ENCODE measurements around the gene STK17A. TPM values are rescaled to one million over a fixed set of nuclear protein-coding genes. Genes with fewer than 3 reads are reported as not detected.
A peak's percentile ranks its signal among the peaks of the same experiment; 100 is the strongest.

The STK17A gene
- total RNA-seq, 3 donors from 2014 or later (not counting 1 experiment from before 2014, with no cell fraction given), result 92.9 to 135 (median 111) TPM

DNA sequence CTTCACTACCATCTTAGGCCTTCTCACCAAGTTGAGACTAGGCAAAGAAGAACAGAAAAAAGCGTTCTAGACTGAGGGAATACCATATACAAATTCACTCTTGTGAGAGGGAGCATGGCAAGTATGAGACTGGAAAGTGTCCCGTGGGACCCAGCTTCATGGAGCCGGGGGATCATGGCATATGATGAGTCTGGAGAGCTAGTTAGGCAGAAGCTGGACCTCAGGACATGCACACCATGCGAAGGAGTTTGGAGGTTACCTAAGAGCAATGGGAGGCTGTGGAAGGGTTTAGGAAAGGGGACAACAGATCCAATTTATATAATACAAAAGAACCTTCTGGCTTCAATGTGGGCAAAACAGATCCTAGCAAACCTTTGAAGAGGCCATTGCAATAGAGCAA is 34.1 kb downstream of the STK17A start:
- Mint-ChIP-seq H3K27ac (no peak overlapping the region), H3K9me3 (no peaks in the 10 kb centered on the region), H3K4me3 (no peak overlapping the region), H3K4me1 (peaks cover 44 to 53% of the 10 kb centered on the region in 2 donors), H3K27me3 (ENCODE audit: low read depth in 2 of 2) (no peaks in the 10 kb centered on the region), H3K36me3 (peaks cover 7% of the 10 kb centered on the region)
- Histone ChIP-seq H3K27me3 (ENCODE audit: control insufficient read depth, insufficient read depth, low read length) (no peaks in the 10 kb centered on the region), H3K9me3 (ENCODE audit: control insufficient read depth, insufficient read depth, low read length) (no peaks in the 10 kb centered on the region), H3K4me1 (ENCODE audit: control insufficient read depth, insufficient read depth, low read length) (peaks cover 44% of the 10 kb centered on the region), H3K4me3 (ENCODE audit: low read length) (no peak overlapping the region), H3K36me3 (ENCODE audit: control insufficient read depth, insufficient read depth, low read length) (peaks cover 76% of the 10 kb centered on the region), H3K27ac (ENCODE audit: low read length) (no peak overlapping the region)
- ATAC-seq (no peak), DNase-seq (no peak)
- intact Hi-C loops (cut with micrococcal nuclease), result no loop called here
- TF ChIP-seq, protein P1, sequence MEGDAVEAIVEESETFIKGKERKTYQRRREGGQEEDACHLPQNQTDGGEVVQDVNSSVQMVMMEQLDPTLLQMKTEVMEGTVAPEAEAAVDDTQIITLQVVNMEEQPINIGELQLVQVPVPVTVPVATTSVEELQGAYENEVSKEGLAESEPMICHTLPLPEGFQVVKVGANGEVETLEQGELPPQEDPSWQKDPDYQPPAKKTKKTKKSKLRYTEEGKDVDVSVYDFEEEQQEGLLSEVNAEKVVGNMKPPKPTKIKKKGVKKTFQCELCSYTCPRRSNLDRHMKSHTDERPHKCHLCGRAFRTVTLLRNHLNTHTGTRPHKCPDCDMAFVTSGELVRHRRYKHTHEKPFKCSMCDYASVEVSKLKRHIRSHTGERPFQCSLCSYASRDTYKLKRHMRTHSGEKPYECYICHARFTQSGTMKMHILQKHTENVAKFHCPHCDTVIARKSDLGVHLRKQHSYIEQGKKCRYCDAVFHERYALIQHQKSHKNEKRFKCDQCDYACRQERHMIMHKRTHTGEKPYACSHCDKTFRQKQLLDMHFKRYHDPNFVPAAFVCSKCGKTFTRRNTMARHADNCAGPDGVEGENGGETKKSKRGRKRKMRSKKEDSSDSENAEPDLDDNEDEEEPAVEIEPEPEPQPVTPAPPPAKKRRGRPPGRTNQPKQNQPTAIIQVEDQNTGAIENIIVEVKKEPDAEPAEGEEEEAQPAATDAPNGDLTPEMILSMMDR (IDR thresholded peaks at IDR 0.05), result no peak
- WGBS (ENCODE audit: insufficient coverage), result 97% methylated on average over 2 of the region's 4 CpGs

DNA sequence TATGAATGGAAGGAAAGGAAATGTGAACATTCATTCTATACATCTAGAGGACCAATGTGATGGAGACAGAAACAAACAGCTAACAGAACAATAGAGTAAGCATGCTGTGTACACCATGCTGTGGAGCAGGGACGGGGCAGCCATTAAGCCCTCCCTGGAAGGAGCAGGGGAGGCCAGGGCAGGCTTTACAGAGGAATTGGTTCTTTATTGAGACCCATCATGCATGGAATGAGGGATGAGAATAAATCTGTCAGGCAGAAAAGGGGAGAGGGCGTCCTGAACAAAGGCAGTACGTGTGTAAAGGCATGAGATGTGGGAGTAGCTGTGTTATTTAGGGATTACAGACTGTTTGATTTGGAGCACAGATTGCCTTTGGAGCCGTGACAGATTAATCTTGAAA is 35.2 kb downstream of the STK17A start:
- H3K36me3 Mint-ChIP-seq, result no peaks in the 10 kb centered on the region
- Histone ChIP-seq H3K27me3 (ENCODE audit: control insufficient read depth, insufficient read depth, low read length) (no peaks in the 10 kb centered on the region), H3K9me3 (ENCODE audit: control insufficient read depth, insufficient read depth, low read length) (no peaks in the 10 kb centered on the region), H3K4me3 (ENCODE audit: low read length) (no peak overlapping the region), H3K27ac (ENCODE audit: low read length) (peak overlapping the region; percentile 2), H3K36me3 (ENCODE audit: control insufficient read depth, insufficient read depth, low read length) (peaks cover 71% of the 10 kb centered on the region), H3K4me1 (ENCODE audit: control insufficient read depth, insufficient read depth, low read length) (peaks cover 48% of the 10 kb centered on the region)
- H3K4me1 Mint-ChIP-seq, result peaks cover 44 to 53% of the 10 kb centered on the region in 2 donors
- peak in 1 of 3 donors; percentile 17 for ATAC-seq
- 73% methylated on average over 4 of the region's 4 CpGs for WGBS (ENCODE audit: insufficient coverage)
- H3K9me3 Mint-ChIP-seq, result no peaks in the 10 kb centered on the region
- intact Hi-C loops (cut with micrococcal nuclease), result no loop called here
- no peaks in the 10 kb centered on the region for H3K27me3 Mint-ChIP-seq (ENCODE audit: low read depth in 2 of 2)
- TF ChIP-seq, protein P1 (IDR thresholded peaks at IDR 0.05), result no peak
- no peak overlapping the region for H3K27ac Mint-ChIP-seq
- no peak overlapping the region for H3K4me3 Mint-ChIP-seq
- DNase-seq, result no peak

DNA sequence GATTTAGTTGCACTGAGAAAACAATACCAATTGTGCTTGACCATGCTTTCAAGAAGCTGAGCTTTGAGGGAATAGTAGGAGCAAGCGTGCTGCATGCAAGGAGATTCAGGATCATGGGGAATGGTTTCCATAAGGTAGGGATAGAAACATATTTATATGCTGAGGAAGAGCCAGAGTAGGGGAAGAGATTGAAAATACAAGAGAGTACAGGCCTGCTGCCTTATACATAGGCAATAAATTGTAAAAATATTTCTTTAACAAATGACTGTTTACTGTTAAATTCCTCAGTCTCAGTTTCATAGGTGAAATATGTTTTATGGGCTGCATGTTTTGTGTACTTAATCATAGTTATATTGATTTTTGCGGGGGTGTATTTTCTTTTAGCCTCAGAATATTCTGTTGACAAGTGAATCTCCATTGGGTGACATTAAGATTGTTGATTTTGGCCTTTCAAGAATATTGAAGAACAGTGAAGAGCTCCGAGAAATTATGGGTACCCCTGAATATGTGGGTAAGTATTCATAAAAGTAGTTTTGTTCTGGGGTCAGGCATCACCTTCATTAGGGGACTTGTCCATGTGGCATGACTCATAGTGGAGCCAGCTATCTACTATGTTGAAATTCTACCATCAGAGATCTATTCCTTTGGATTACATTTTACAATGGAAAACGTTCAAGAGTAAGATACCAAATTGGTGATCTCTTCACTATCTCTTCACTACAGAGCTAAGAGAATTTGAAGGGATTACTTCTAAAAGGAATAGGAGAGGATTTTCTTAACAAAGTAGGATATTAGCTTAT is 36.5 kb downstream of the STK17A start:
- 91% methylated on average over 3 of the region's 4 CpGs for WGBS (ENCODE audit: insufficient coverage)
- H3K4me1 ChIP-seq (ENCODE audit: control insufficient read depth, insufficient read depth, low read length), result peaks cover 46% of the 10 kb centered on the region
- TF ChIP-seq, protein P1 (IDR thresholded peaks at IDR 0.05), result no peak
- no peaks in the 10 kb centered on the region for H3K9me3 ChIP-seq (ENCODE audit: control insufficient read depth, insufficient read depth, low read length)
- H3K9me3 Mint-ChIP-seq, result no peaks in the 10 kb centered on the region
- no peaks in the 10 kb centered on the region for H3K27me3 ChIP-seq (ENCODE audit: control insufficient read depth, insufficient read depth, low read length)
- peaks cover 3% of the 10 kb centered on the region for H3K36me3 Mint-ChIP-seq
- no peak overlapping the region for H3K27ac Mint-ChIP-seq
- H3K36me3 ChIP-seq (ENCODE audit: control insufficient read depth, insufficient read depth, low read length), result peaks cover 73% of the 10 kb centered on the region
- H3K4me1 Mint-ChIP-seq, result peaks cover 42 to 48% of the 10 kb centered on the region in 2 donors
- peak overlapping the region; percentile 53 for H3K27ac ChIP-seq (ENCODE audit: low read length)
- no peak overlapping the region for H3K4me3 ChIP-seq (ENCODE audit: low read length)
- intact Hi-C loops (cut with micrococcal nuclease), result no loop called here
- ATAC-seq (no peak), DNase-seq (no peak)
- no peaks in the 10 kb centered on the region for H3K27me3 Mint-ChIP-seq (ENCODE audit: low read depth in 2 of 2)
- no peak overlapping the region for H3K4me3 Mint-ChIP-seq
